OCI-LY3 (cell line): Measurements from ENCODE around the gene DLX1.

Experiments
- H2AFZ ChIP-seq: fragments of 200-600, 300-600 bp; shearing (Covaris generic); 2 replicates; pipeline ENCODE4 v1.6.0; 2014; ENCODE audit warnings: antibody characterized with exemption, low read depth, low read length
- H3K27ac ChIP-seq: fragments of 200-600, 300-600 bp; sonication (generic); 2 replicates; pipeline ENCODE4 v1.5.1; 2014; ENCODE audit warnings: mild to moderate bottlenecking, low read length, moderate library complexity, mixed read lengths
- H3K27me3 ChIP-seq: fragments of 200-600, 300-600 bp; sonication (generic); 2 replicates; pipeline ENCODE4 v1.6.1; 2014; ENCODE audit warnings: low read depth, low read length, mixed read lengths
- H3K36me3 ChIP-seq: fragments of 200-600, 300-600 bp; sonication (generic); replicated peaks from 2 replicates; pipeline ENCODE3; 2014; ENCODE audit warnings: low read depth, low read length, mixed read lengths
- H3K4me1 ChIP-seq: fragments of 300-600, 200-600 bp; sonication (generic); 2 replicates; pipeline ENCODE4 v1.6.1; 2014; ENCODE audit warnings: low read length, mixed read lengths
- H3K4me2 ChIP-seq: fragments of 200-600, 300-600 bp; sonication (generic); 2 replicates; pipeline ENCODE4 v1.6.1; 2014; ENCODE audit warnings: low read length, mixed read lengths
- H3K4me3 ChIP-seq: fragments of 300-600, 200-600 bp; sonication (generic); 2 replicates; pipeline ENCODE4 v1.5.1; 2014; ENCODE audit warnings: antibody characterized with exemption, mild to moderate bottlenecking, low read length, moderate library complexity
- H3K79me2 ChIP-seq: fragments of 300-600, 200-600 bp; shearing (Covaris generic); 2 replicates; pipeline ENCODE4 v1.6.1; 2014; ENCODE audit warnings: mild to moderate bottlenecking, low read length, mixed read lengths
- H3K9ac ChIP-seq: fragments of 300-600, 200-600 bp; shearing (Covaris generic); 2 replicates; pipeline ENCODE4 v1.6.0; 2014; ENCODE audit warnings: mild to moderate bottlenecking, low read length, moderate library complexity
- H3K9me3 ChIP-seq: fragments of 200-600, 300-600 bp; shearing (Covaris generic); 2 replicates; pipeline ENCODE4 v1.6.1; 2014; ENCODE audit warnings: low read length, mixed read lengths; ENCODE audit not compliant: insufficient read depth
- H4K20me1 ChIP-seq: fragments of 200-600, 300-600 bp; sonication (generic); 2 replicates; pipeline ENCODE4 v1.6.1; 2016; ENCODE audit warnings: low read length, mixed read lengths; ENCODE audit not compliant: insufficient read depth
- EZH2phosphoT487 ChIP-seq: fragments of 200-600 bp; shearing (Covaris generic); IDR thresholded peaks from 2 replicates; pipeline ENCODE4 v1.6.1; 2018; ENCODE audit warnings: antibody characterized with exemption, mixed run types, low read depth
- TF ChIP-seq, protein P1 (sequence below): fragments of 200-600, 300-600 bp; sonication (generic); IDR thresholded peaks from 2 replicates; pipeline ENCODE4 v1.5.1; 2014; ENCODE audit warnings: antibody characterized with exemption, low read length, low read depth

Gene DLX1

GRCh38 chr2:172095905-172096625, 10.8 kb downstream of the DLX1 start:
- Histone ChIP-seq H3K4me2 (no peak overlapping the region), H3K27ac (no peak overlapping the region), H3K4me3 (no peak overlapping the region), H3K9me3 (no peaks in the 10 kb centered on the region), H3K36me3 (no peaks in the 10 kb centered on the region), H4K20me1 (no peaks in the 10 kb centered on the region), H3K9ac (no peak overlapping the region), H3K79me2 (no peaks in the 10 kb centered on the region), H2AFZ (no peak overlapping the region), H3K27me3 (peaks cover 12% of the 10 kb centered on the region; the same call in 1 of the 2 replicates), H3K4me1 (peaks cover 9% of the 10 kb centered on the region)
- TF ChIP-seq, protein P1, sequence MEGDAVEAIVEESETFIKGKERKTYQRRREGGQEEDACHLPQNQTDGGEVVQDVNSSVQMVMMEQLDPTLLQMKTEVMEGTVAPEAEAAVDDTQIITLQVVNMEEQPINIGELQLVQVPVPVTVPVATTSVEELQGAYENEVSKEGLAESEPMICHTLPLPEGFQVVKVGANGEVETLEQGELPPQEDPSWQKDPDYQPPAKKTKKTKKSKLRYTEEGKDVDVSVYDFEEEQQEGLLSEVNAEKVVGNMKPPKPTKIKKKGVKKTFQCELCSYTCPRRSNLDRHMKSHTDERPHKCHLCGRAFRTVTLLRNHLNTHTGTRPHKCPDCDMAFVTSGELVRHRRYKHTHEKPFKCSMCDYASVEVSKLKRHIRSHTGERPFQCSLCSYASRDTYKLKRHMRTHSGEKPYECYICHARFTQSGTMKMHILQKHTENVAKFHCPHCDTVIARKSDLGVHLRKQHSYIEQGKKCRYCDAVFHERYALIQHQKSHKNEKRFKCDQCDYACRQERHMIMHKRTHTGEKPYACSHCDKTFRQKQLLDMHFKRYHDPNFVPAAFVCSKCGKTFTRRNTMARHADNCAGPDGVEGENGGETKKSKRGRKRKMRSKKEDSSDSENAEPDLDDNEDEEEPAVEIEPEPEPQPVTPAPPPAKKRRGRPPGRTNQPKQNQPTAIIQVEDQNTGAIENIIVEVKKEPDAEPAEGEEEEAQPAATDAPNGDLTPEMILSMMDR: no peak
- TF ChIP-seq EZH2phosphoT487: no peak

DNA sequence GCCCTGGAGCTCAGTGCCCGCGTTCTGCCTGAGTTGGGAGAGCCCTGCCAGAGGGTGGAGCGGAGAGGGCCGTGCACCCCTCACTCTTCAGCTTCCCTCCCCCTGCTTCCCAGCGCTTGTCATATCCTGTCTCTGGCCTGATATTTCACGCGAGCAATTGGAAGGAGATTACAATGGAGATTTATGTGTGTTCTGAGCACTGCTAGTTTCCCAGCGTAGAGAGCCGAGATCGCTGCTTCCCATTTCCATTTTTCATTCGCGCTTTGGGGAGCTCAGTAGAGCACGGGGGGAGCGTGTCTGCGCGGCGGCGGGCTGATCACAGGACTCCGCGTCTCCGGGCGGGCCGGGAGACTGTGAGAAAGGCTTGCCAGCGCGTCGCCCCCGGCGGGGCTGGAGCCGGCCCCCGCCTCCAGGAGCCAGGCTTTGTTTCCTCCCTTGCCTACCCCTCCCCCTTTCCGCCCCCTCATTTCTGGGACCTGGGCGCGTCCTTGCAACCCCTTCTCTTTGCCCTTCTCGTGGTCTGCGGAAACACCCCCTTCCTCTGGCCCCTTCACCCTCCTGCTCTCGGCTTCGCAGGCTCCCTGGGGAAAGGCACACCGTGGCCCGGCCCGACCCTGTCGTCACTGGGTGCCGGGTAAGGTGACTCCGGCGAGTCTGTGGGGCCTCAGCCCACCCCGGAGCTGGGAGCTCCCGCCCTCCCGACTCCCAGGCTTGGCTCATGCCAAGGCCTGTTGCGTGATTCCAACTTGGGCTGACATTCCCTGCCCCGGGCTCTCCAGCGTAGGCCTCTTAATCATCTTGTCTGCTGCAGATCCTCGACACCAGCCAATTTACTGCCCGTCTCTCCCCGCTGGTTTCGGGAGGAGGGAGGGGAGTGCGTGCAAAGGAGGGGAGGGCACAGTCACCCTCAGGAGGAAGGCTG, 11.6 kb downstream of the DLX1 start:
- H3K4me2 ChIP-seq: no peak overlapping the region
- H3K4me3 ChIP-seq: no peak overlapping the region
- no peaks in the 10 kb centered on the region for H3K36me3 ChIP-seq
- H3K9ac ChIP-seq: no peak overlapping the region
- H2AFZ ChIP-seq: no peak overlapping the region
- H3K79me2 ChIP-seq: no peaks in the 10 kb centered on the region
- peaks cover 9% of the 10 kb centered on the region for H3K4me1 ChIP-seq
- H3K9me3 ChIP-seq: no peaks in the 10 kb centered on the region
- no peaks in the 10 kb centered on the region for H4K20me1 ChIP-seq
- H3K27ac ChIP-seq: no peak overlapping the region
- no peak for TF ChIP-seq EZH2phosphoT487
- TF ChIP-seq, protein P1: no peak
- H3K27me3 ChIP-seq: 0 out of 2 replicates have a peak, but pooled peaks cover 10% of the 10 kb centered on the region

GRCh38 chr2:172097557-172098131, 12.3 kb downstream of the DLX1 start:
- Histone ChIP-seq H4K20me1 (no peaks in the 10 kb centered on the region), H3K27me3 (0 out of 2 replicates have a peak, but pooled peaks cover 5% of the 10 kb centered on the region), H3K79me2 (no peaks in the 10 kb centered on the region), H3K9ac (no peak overlapping the region), H3K36me3 (no peaks in the 10 kb centered on the region), H3K4me2 (no peak overlapping the region), H3K27ac (no peak overlapping the region), H2AFZ (no peak overlapping the region), H3K4me3 (no peak overlapping the region), H3K4me1 (peaks cover 9% of the 10 kb centered on the region), H3K9me3 (no peaks in the 10 kb centered on the region)
- TF ChIP-seq, protein P1: no peak
- no peak for TF ChIP-seq EZH2phosphoT487

DNA sequence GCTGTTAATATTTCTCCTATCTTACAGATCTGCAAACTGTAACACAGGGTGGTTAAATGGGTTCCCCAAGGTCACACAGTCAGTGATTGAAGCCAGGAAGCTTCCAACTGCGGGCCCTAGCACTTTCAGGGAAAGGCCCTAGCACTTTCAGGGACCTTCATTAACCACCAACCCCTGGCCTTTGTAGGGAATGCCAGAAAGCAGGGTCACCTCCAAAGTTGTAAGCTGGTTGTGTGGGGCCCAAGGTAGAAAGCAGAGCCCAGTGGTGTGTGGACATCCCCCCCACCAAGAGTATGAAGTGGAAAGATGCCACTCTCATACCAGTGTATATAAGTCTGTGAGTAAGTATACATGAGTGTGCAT, 13.0 kb downstream of the DLX1 start:
- Histone ChIP-seq H3K4me1 (peaks cover 9% of the 10 kb centered on the region), H3K79me2 (no peaks in the 10 kb centered on the region), H3K27me3 (no peaks in the 10 kb centered on the region), H4K20me1 (no peaks in the 10 kb centered on the region), H3K4me3 (no peak overlapping the region), H3K27ac (no peak overlapping the region), H3K9me3 (no peaks in the 10 kb centered on the region), H3K36me3 (no peaks in the 10 kb centered on the region), H2AFZ (no peak overlapping the region), H3K4me2 (no peak overlapping the region), H3K9ac (no peak overlapping the region)
- TF ChIP-seq, protein P1: no peak
- no peak for TF ChIP-seq EZH2phosphoT487
